Karpas-422 (cell line): ENCODE measurements around the gene CCL8. TPM values are rescaled to one million over a fixed set of nuclear protein-coding genes. Genes with fewer than 3 reads are reported as not detected.

Experiments used
- DNase-seq: peaks from one replicate; pipeline ENCODE4 v3.0.0-alpha.2; 2015
- H2AFZ ChIP-seq: fragments of 200-600 bp; sonication (generic); 2 replicates; pipeline ENCODE4 v1.6.1; 2014; ENCODE audit warnings: antibody characterized with exemption, low read length, mixed read lengths
- H3K27ac ChIP-seq: fragments of 200-600 bp; sonication (generic); 2 replicates; pipeline ENCODE4 v1.5.1; 2014; ENCODE audit warnings: mild to moderate bottlenecking, low read length, moderate library complexity
- H3K27me3 ChIP-seq: fragments of 200-600 bp; sonication (generic); 2 replicates; pipeline ENCODE4 v1.6.1; 2014; ENCODE audit warnings: low read length, mixed read lengths
- H3K36me3 ChIP-seq: fragments of 200-600 bp; sonication (generic); 2 replicates; pipeline ENCODE4 v1.6.1; 2014; ENCODE audit warnings: low read length, mixed read lengths; ENCODE audit not compliant: insufficient read depth
- H3K4me1 ChIP-seq: fragments of 200-600 bp; sonication (generic); 2 replicates; pipeline ENCODE4 v1.6.1; 2014; ENCODE audit warnings: mild to moderate bottlenecking, low read length, mixed read lengths
- H3K4me2 ChIP-seq: fragments of 200-600 bp; sonication (generic); 2 replicates; pipeline ENCODE4 v1.6.1; 2014; ENCODE audit warnings: low read length, low read depth, mild to moderate bottlenecking; ENCODE audit not compliant: poor library complexity, severe bottlenecking
- H3K4me3 ChIP-seq: fragments of 200-600 bp; sonication (generic); 2 replicates; pipeline ENCODE4 v1.5.1; 2014; ENCODE audit warnings: mild to moderate bottlenecking, antibody characterized with exemption, low read length, mixed read lengths
- H3K79me2 ChIP-seq: fragments of 200-600 bp; sonication (generic); 2 replicates; pipeline ENCODE4 v1.6.1; 2014; ENCODE audit warnings: mild to moderate bottlenecking, low read length, mixed read lengths
- H3K9ac ChIP-seq: fragments of 200-600 bp; sonication (generic); 2 replicates; pipeline ENCODE4 v1.6.0; 2014; ENCODE audit warnings: low read length
- H3K9me2 ChIP-seq: fragments of 200-600 bp; sonication (generic), shearing (Covaris generic); replicated peaks from 2 replicates; pipeline ENCODE4 v1.6.0; 2014; ENCODE audit warnings: mild to moderate bottlenecking, low read length, moderate library complexity; ENCODE audit not compliant: insufficient read depth
- H3K9me3 ChIP-seq: fragments of 300-700, 200-600 bp; sonication (generic); 2 replicates; pipeline ENCODE4 v1.6.1; 2014; ENCODE audit warnings: low read length, mixed read lengths
- H4K20me1 ChIP-seq: fragments of 200-600 bp; sonication (generic); 2 replicates; pipeline ENCODE4 v1.6.1; 2014; ENCODE audit warnings: mild to moderate bottlenecking, antibody characterized with exemption, low read length, low read depth; ENCODE audit not compliant: insufficient read depth
- total RNA-seq: library from RNA; depleted of rRNA; stranded (reverse); fragments of >200 nt; shearing (Covaris generic); gene quantifications from 2 replicates; pipeline ENCODE4 v1.2.3, GENCODE V29; 2014; ENCODE audit warnings: low replicate concordance; rRNA removed

Gene CCL8
- total RNA-seq, result not detected in 2 replicates

DNA sequence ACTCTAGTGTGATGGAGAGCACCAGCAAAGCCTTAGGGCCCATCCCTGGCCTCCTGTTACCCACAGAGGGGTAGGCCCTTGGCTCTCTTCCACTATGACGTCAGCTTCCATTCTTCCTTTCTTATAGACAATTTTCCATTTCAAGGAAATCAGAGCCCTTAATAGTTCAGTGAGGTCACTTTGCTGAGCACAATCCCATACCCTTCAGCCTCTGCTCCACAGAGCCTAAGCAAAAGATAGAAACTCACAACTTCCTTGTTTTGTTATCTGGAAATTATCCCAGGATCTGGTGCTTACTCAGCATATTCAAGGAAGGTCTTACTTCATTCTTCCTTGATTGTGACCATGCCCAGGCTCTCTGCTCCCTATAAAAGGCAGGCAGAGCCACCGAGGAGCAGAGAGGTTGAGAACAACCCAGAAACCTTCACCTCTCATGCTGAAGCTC, at the start of gene CCL8:
Gene CCL8 (plus strand): TSS at position 397 of the 445 bp plus-strand sequence. CDS start 67 bp downstream, outside the sequence.
- Histone ChIP-seq H3K9me3 (no peaks in the 10 kb centered on the region), H3K4me1 (no peaks in the 10 kb centered on the region), H3K79me2 (no peaks in the 10 kb centered on the region), H3K4me2 (no peak within 1 kb of the TSS), H3K27ac (no peak within 1 kb of the TSS), H3K36me3 (no peaks in the 10 kb centered on the region), H3K4me3 (no peak within 1 kb of the TSS), H4K20me1 (no peaks in the 10 kb centered on the region), H3K27me3 (no peaks in the 10 kb centered on the region), H2AFZ (no peak within 1 kb of the TSS), H3K9me2 (no peaks in the 10 kb centered on the region), H3K9ac (no peak within 1 kb of the TSS)
- DNase-seq, result no peak

DNA sequence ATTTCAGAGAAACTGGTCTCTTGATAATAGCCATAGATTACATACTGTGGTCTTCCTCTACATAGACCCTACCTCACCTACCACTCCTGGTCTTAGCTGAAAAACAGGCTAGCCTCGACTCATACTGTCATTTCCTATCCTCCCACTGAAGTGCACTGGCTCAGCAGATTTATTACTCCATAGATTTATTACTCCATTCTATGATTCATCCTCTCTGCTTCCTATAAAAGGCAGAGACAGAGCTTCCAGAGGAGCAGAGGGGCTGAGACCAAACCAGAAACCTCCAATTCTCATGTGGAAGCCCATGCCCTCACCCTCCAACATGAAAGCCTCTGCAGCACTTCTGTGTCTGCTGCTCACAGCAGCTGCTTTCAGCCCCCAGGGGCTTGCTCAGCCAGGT, 49.3 kb upstream of the CCL8 start, which contains the start of gene CCL7:
Gene CCL7 (plus strand): TSS at position 253 of the 400 bp plus-strand sequence. CDS start 70 bp downstream, at position 323.
- H3K4me2 ChIP-seq, result no peak within 1 kb of the TSS
- H4K20me1 ChIP-seq, result no peaks in the 10 kb centered on the region
- DNase-seq, result no peak

DNA sequence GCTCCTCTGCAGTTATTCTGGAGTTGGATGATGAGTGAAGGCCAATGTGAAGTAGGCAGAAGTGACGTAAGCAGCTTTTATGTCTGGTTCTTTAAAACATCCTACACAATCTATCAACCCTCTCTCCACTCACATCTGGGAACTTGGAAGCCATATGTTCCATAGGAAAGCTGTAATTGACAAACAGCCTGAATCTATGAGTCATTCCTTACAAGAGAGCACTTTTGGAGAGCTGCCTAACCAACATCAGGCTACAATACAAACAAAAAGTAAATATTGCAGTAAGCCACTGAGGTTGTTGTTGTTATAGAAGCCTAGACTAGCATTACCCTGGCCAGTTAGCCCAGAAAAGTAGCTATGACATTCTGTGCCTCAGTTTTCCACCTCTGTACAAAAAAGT, 43.4 kb upstream of the CCL8 start:
- Histone ChIP-seq H2AFZ (no peak overlapping the region), H3K4me1 (no peaks in the 10 kb centered on the region), H3K9ac (no peak overlapping the region), H3K4me3 (no peak overlapping the region), H3K79me2 (no peaks in the 10 kb centered on the region), H3K9me3 (no peaks in the 10 kb centered on the region), H3K27me3 (no peaks in the 10 kb centered on the region), H4K20me1 (no peaks in the 10 kb centered on the region), H3K9me2 (no peaks in the 10 kb centered on the region), H3K4me2 (no peak overlapping the region), H3K27ac (no peak overlapping the region), H3K36me3 (no peaks in the 10 kb centered on the region)
- no peak for DNase-seq

More for the DNA sequence above, 49.3 kb upstream of the CCL8 start, which contains the start of gene CCL7:
- H3K79me2 ChIP-seq, result no peaks in the 10 kb centered on the region
- no peaks in the 10 kb centered on the region for H3K9me2 ChIP-seq
- H3K4me1 ChIP-seq, result no peaks in the 10 kb centered on the region
- H3K9me3 ChIP-seq, result no peaks in the 10 kb centered on the region
- H3K9ac ChIP-seq, result no peak within 1 kb of the TSS
- H3K36me3 ChIP-seq, result no peaks in the 10 kb centered on the region
- no peaks in the 10 kb centered on the region for H3K27me3 ChIP-seq
- no peak within 1 kb of the TSS for H3K27ac ChIP-seq
- H3K4me3 ChIP-seq, result no peak within 1 kb of the TSS
- H2AFZ ChIP-seq, result no peak within 1 kb of the TSS

- Histone ChIP-seq H3K27ac (no peak overlapping the region), H3K9me3 (no peaks in the 10 kb centered on the region), H2AFZ (no peak overlapping the region), H3K36me3 (no peaks in the 10 kb centered on the region), H3K9me2 (no peaks in the 10 kb centered on the region), H4K20me1 (no peaks in the 10 kb centered on the region), H3K27me3 (no peaks in the 10 kb centered on the region), H3K9ac (no peak overlapping the region), H3K4me3 (no peak overlapping the region), H3K79me2 (no peaks in the 10 kb centered on the region), H3K4me2 (no peak overlapping the region), H3K4me1 (no peaks in the 10 kb centered on the region)
- no peak for DNase-seq
These were observed 42.4 kb upstream of the CCL8 start for GRCh38 chr17:34276826-34277225.

DNA sequence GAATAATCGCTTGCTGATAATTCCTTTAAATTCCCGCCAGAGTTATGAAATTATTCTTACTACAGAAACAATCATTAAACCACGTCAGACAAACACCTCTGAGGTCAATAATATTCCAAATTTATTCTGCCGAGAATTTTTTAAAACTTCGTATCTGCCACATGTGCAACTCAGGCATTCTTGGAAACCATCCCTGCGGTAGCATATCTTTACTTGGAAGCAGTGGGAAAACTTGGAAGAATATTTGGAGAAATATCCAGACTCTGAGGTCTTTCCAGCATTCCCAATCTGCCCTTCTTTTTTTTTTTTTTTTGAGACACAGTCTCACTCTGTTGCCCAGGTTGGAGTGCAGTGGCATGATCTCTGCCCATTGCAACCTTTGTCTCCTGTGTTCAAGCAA, 35.7 kb upstream of the CCL8 start:
- Histone ChIP-seq H2AFZ (no peak overlapping the region), H3K27me3 (no peaks in the 10 kb centered on the region), H3K36me3 (no peaks in the 10 kb centered on the region), H3K79me2 (no peaks in the 10 kb centered on the region), H3K27ac (no peak overlapping the region), H4K20me1 (no peaks in the 10 kb centered on the region), H3K9me3 (no peaks in the 10 kb centered on the region), H3K4me2 (no peak overlapping the region), H3K4me1 (no peaks in the 10 kb centered on the region), H3K4me3 (no peak overlapping the region), H3K9me2 (no peaks in the 10 kb centered on the region), H3K9ac (no peak overlapping the region)
- DNase-seq, result no peak

GRCh38 chr17:34285286-34285792, 33.9 kb upstream of the CCL8 start, which contains the start of gene CCL11:
TSS of gene CCL11 (plus strand) at chr17:34285742. CDS start at chr17:34285809, 67 bp downstream.
- Histone ChIP-seq H3K9ac (no peak within 1 kb of the TSS), H3K4me1 (no peaks in the 10 kb centered on the region), H3K79me2 (no peaks in the 10 kb centered on the region), H4K20me1 (no peaks in the 10 kb centered on the region), H3K27me3 (no peaks in the 10 kb centered on the region), H3K9me2 (no peaks in the 10 kb centered on the region), H3K9me3 (no peaks in the 10 kb centered on the region), H3K4me2 (no peak within 1 kb of the TSS), H3K4me3 (no peak within 1 kb of the TSS), H3K27ac (no peak within 1 kb of the TSS), H3K36me3 (no peaks in the 10 kb centered on the region), H2AFZ (no peak within 1 kb of the TSS)
- no peak for DNase-seq

GRCh38 chr17:34287875-34288274, 31.4 kb upstream of the CCL8 start:
- Histone ChIP-seq H2AFZ (no peak overlapping the region), H3K27ac (no peak overlapping the region), H3K4me3 (no peak overlapping the region), H3K9me2 (no peaks in the 10 kb centered on the region), H3K79me2 (no peaks in the 10 kb centered on the region), H3K36me3 (no peaks in the 10 kb centered on the region), H3K4me2 (no peak overlapping the region), H3K4me1 (no peaks in the 10 kb centered on the region), H3K9me3 (no peaks in the 10 kb centered on the region), H3K27me3 (no peaks in the 10 kb centered on the region), H3K9ac (no peak overlapping the region), H4K20me1 (no peaks in the 10 kb centered on the region)
- no peak for DNase-seq

GRCh38 chr17:34290586-34290985, 28.6 kb upstream of the CCL8 start:
- no peak overlapping the region for H2AFZ ChIP-seq
- H3K79me2 ChIP-seq, result no peaks in the 10 kb centered on the region
- H3K4me1 ChIP-seq, result no peaks in the 10 kb centered on the region
- no peak for DNase-seq
- no peak overlapping the region for H3K4me3 ChIP-seq
- H3K36me3 ChIP-seq, result no peaks in the 10 kb centered on the region
- H3K27ac ChIP-seq, result no peak overlapping the region
- no peak overlapping the region for H3K4me2 ChIP-seq
- no peaks in the 10 kb centered on the region for H3K27me3 ChIP-seq
- H3K9me3 ChIP-seq, result no peaks in the 10 kb centered on the region
- H3K9ac ChIP-seq, result no peak overlapping the region
- H3K9me2 ChIP-seq, result no peaks in the 10 kb centered on the region
- no peaks in the 10 kb centered on the region for H4K20me1 ChIP-seq
